C4-2B (cell line): Measurements from ENCODE around the gene EPYC.

Source experiments
- ZFX ChIP-seq: fragments of 450-650 bp; IDR thresholded peaks from 2 replicates; pipeline ENCODE4 v1.6.1; 2017
- TF ChIP-seq, protein P1 (sequence below): fragments of 450-650 bp; conservative IDR thresholded peaks from 2 replicates; pipeline ENCODE4 v1.5.1; 2017; ENCODE audit warnings: mild to moderate bottlenecking

DNA sequence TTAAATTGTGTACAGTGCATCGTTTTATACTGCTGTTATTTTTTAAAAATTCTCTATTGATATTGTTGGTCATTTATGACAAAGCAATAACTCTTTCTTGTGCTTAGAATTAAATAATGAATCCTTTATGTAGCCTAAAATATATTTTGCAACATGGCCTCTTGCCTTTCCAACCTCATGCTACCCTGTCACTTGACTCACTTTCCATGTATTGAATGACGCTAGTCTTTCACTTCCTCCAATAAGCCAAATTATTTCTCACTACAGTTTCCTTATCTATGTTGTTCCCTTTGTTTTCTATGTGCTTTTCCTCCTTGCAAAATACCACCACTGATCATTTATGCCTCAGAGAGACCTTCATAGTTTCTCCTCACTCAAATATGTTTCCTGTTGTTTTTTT lies 16.3 kb upstream of the EPYC start:
- TF ChIP-seq, protein P1, sequence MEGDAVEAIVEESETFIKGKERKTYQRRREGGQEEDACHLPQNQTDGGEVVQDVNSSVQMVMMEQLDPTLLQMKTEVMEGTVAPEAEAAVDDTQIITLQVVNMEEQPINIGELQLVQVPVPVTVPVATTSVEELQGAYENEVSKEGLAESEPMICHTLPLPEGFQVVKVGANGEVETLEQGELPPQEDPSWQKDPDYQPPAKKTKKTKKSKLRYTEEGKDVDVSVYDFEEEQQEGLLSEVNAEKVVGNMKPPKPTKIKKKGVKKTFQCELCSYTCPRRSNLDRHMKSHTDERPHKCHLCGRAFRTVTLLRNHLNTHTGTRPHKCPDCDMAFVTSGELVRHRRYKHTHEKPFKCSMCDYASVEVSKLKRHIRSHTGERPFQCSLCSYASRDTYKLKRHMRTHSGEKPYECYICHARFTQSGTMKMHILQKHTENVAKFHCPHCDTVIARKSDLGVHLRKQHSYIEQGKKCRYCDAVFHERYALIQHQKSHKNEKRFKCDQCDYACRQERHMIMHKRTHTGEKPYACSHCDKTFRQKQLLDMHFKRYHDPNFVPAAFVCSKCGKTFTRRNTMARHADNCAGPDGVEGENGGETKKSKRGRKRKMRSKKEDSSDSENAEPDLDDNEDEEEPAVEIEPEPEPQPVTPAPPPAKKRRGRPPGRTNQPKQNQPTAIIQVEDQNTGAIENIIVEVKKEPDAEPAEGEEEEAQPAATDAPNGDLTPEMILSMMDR: no peak
- TF ChIP-seq ZFX: no peak
